GM21717 (cell line): ENCODE data around the gene MAPKAPK2.
A peak's percentile ranks its signal among the peaks of the same experiment; 100 is the strongest.
"Not testable (repeated sequence)": the region's sequence is repeated elsewhere in the genome, so short reads cannot be mapped to it uniquely, and the experiment has no call there.

Experiments
- ATAC-seq: cut with Tn5 transposase; IDR thresholded peaks from one replicate; pipeline ENCODE4 v1.9.1; 2021; ENCODE audit warnings: mild to moderate bottlenecking, moderate library complexity; ENCODE audit not compliant: unreplicated experiment

The MAPKAPK2 gene

DNA sequence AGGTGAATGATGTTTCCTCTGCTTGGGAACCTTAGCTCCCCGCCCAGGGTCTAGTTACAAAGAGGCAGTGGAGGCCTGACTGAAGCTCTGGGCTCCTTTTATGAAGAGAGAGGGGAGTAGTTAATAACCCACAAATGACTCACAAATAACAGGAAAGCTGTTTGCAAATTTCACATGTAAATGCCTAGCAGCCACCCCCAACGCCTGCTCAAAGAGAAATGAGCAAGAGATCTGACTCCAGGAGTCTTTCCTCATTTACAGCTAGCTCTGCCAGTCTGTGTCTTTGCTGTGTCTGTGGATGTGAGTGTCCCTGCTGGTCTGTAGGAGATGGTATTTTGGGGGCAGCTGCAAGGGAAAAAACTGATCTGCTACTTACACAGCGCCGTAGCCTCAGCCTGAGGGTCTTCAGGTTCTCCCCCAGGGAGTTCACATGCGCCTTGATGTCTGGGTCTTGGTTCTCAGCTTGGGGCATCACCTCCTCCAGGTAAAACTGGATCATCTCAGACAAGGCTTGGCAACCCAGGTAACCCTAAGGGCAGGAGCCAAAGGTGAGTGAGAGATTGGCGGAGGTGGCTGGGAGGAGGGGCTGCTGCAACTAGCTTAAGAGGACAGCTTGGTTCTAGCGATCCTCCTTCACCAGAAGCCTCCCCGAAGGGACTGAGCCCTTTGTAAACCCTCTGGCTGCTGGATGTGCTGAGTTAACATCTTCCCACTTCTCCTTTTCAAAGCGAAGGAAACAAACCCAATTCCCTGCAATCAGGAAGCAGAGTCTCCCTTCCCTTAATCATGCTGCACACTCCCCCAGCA lies 86.0 kb downstream of the MAPKAPK2 start, which contains the start of gene IL19:
Gene IL19, plus strand, starts transcription at position 243 of the 807 bp plus-strand sequence. CDS start 65,890 bp downstream, outside the sequence.
- no peak for ATAC-seq

- ATAC-seq = no peak
These were observed 86.6 kb downstream of the MAPKAPK2 start for GRCh38 chr1:206771338-206771692.

DNA sequence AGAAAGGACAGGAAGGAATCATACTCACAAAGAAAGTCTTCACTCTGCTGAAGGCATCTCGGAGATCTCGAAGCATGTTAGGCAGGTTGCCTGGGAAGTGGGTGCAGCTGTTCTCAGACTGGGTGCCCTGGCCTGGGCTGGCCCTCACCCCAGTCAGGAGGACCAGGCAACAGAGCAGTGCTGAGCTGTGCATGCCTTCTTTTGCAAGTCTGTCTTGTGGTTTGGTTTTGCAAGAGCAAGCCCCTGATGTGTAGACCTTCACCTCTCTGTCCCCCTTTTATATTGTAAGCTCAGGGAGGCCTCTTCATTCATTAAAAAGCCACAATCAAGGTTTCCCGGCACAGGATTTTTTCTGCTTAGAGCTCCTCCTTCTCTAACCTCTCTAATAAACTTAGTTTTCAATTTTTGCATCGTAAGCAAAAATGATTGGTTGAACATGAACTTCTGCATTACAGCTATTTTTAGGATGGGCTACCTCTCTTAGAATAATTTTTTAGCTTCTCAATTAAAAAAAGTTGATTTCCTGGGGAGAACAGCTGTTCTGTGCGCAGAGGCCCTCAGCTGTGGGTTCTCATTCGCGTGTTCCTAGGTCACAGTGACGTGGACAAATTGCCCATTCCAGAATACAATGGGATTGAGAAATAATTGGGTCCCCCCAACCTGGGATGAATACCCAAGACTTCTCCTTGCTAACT lies 87.7 kb downstream of the MAPKAPK2 start, which contains the start of gene IL10:
Gene IL10, minus strand, starts transcription at position 252 of the 695 bp plus-strand sequence. Its CDS starts 59 bp downstream, at position 193.
- ATAC-seq = no peak

GRCh38 chr1:206774093-206774492 lies 89.4 kb downstream of the MAPKAPK2 start:
- no peak for ATAC-seq

DNA sequence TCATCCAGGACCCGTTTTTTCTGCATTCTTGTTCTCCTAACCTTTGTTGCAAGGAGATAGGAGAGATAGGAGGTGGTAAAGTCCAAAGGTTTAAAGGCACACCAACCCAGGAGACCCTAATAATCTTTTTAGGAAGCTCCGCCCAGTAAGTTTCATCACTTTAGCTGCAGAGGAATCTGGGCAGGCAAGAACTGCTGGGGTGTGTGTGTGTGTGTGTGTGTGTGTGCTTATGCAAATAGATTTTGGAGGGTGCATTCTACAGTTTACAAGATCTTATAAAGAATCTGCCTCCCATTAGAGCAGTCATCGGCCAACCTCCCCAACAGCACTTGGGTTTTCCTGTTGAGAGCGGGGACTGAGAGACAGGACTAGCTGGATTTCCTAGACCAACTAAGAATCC lies 91.5 kb downstream of the MAPKAPK2 start:
- no peak for ATAC-seq

GRCh38 chr1:206778031-206778430 lies 93.3 kb downstream of the MAPKAPK2 start:
- ATAC-seq = no peak

- ATAC-seq = not testable (repeated sequence)
These were observed 94.2 kb downstream of the MAPKAPK2 start for GRCh38 chr1:206778911-206779310.

DNA sequence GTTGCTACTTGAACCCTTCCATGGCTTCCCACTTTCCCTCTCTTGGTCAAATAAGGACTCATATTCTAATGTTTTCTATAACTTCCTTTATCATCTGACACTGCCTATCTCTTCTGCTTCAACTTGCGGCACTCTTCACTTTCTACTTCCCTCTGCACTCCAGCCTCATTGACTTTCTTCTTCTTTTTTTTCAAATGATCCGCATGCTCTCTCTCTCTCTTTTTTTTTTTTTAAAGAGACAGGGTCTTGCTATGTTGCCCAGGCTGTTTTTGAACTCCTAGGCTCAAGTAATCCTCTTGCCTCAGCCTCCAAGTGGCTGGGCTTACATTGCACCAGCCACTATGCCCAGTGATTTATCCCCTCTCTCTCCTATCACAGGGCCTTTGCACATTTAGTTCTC lies 94.9 kb downstream of the MAPKAPK2 start:
- no peak for ATAC-seq

GRCh38 chr1:206782448-206782847 lies 97.7 kb downstream of the MAPKAPK2 start:
- ATAC-seq = peak; percentile 48

- no peak for ATAC-seq
These were observed 98.8 kb downstream of the MAPKAPK2 start for GRCh38 chr1:206783506-206783905.
